SK-N-SH (cell line): Measurements from ENCODE around the gene BRCA1. TPM values are rescaled to one million over a fixed set of nuclear protein-coding genes. Genes with fewer than 3 reads are reported as not detected.

ENCODE experiments used
- CTCF ChIA-PET: fragments of 300-600, 350-600 bp; formaldehyde crosslinking; extraction: SDS; loops from one replicate; lab custom pipeline; 2021; lab: Yijun Ruan, JAX
- POLR2A ChIA-PET: fragments of 350-600 bp; sonication (Branson Sonifier 250); formaldehyde crosslinking; extraction: SDS; loops from one replicate; lab custom pipeline; 2020; ENCODE audit warnings: antibody characterized with exemption, inconsistent platforms; lab: Yijun Ruan, JAX
- DNase-seq: peaks from one replicate; pipeline ENCODE4 v3.0.0; 2012
- H2AFZ ChIP-seq: fragments of 200-600 bp; sonication (generic); 2 replicates; pipeline ENCODE4 v1.8.1; 2016; ENCODE audit warnings: antibody characterized with exemption, mild to moderate bottlenecking, low read depth
- H3F3A ChIP-seq: fragments of 200-600 bp; sonication (generic); replicated peaks from 2 replicates; pipeline ENCODE3; 2016; ENCODE audit warnings: antibody characterized with exemption, mild to moderate bottlenecking; ENCODE audit not compliant: insufficient read depth
- H3K27ac ChIP-seq, 2 experiments: fragments of 200-500 bp in 1 of 2; fragments of 200-600 bp in 1 of 2; sonication (Bioruptor generic) in 1 of 2; sonication (generic), shearing (Covaris generic) in 1 of 2; 2 replicates each; pipeline versions ENCODE4 v1.5.1 to v1.6.1; 2014 to 2016; ENCODE audit warnings: low read depth in 2 of 2, inconsistent platforms in 1 of 2, low read length in 1 of 2, mild to moderate bottlenecking in 1 of 2, mixed read lengths in 1 of 2
- H3K27me3 ChIP-seq: fragments of 200-600 bp; sonication (generic), shearing (Covaris generic); 2 replicates; pipeline ENCODE4 v1.6.1; 2016; ENCODE audit warnings: mixed run types; ENCODE audit not compliant: insufficient read depth
- H3K36me3 ChIP-seq, 2 experiments: fragments of 200-500 bp in 1 of 2; fragments of 200-600 bp in 1 of 2; sonication (Bioruptor generic) in 1 of 2; sonication (generic) in 1 of 2; replicated peaks in 1 of 2; 2 replicates each; pipeline versions ENCODE3 to v1.5.1; 2014 to 2016; ENCODE audit warnings: low read length in 1 of 2, mild to moderate bottlenecking in 1 of 2; ENCODE audit not compliant: insufficient read depth in 2 of 2, control insufficient read depth in 1 of 2
- H3K4me1 ChIP-seq, 2 experiments: fragments of 200-500 bp in 1 of 2; fragments of 200-600 bp in 1 of 2; sonication (Bioruptor generic) in 1 of 2; sonication (generic), shearing (Covaris generic) in 1 of 2; 2 replicates each; pipeline versions ENCODE4 v1.5.1 to v1.6.1; 2014 to 2016; ENCODE audit warnings: low read depth in 1 of 2, low read length in 1 of 2, mixed run types in 1 of 2; ENCODE audit not compliant: insufficient read depth in 2 of 2, control insufficient read depth in 1 of 2
- H3K4me2 ChIP-seq: fragments of 200-600 bp; sonication (generic), shearing (Covaris generic); 2 replicates; pipeline ENCODE4 v1.6.1; 2017; ENCODE audit warnings: mixed run types
- H3K4me3 ChIP-seq, 2 experiments: fragments of 200-500 bp in 1 of 2; fragments of 200-600 bp in 1 of 2; sonication (Bioruptor generic) in 1 of 2; sonication (generic), shearing (Covaris generic) in 1 of 2; 2 replicates each; pipeline versions ENCODE4 v1.5.1 to v1.8.1; 2014 to 2016; ENCODE audit warnings: low read depth in 2 of 2, inconsistent platforms in 1 of 2, low read length in 1 of 2, mild to moderate bottlenecking in 1 of 2, mixed read lengths in 1 of 2, moderate library complexity in 1 of 2
- H3K79me2 ChIP-seq: fragments of 200-600 bp; sonication (generic); 2 replicates; pipeline ENCODE4 v1.8.1; 2017; ENCODE audit warnings: mild to moderate bottlenecking; ENCODE audit not compliant: insufficient read depth
- H3K9ac ChIP-seq: fragments of 200-600 bp; sonication (generic); 2 replicates; pipeline ENCODE4 v1.6.1; 2017; ENCODE audit warnings: mixed run types
- H3K9me2 ChIP-seq: fragments of 200-600 bp; sonication (generic); 2 replicates; pipeline ENCODE4 v1.6.1; 2017; ENCODE audit warnings: mixed run types
- H3K9me3 ChIP-seq: fragments of 200-600 bp; sonication (generic); 2 replicates; pipeline ENCODE4 v1.6.1; 2017; ENCODE audit warnings: mixed run types, mild to moderate bottlenecking, moderate library complexity
- H4K20me1 ChIP-seq: fragments of 200-600 bp; sonication (generic); 2 replicates; pipeline ENCODE4 v1.6.1; 2017; ENCODE audit warnings: mild to moderate bottlenecking, mixed run types; ENCODE audit not compliant: insufficient read depth
- CHD2 ChIP-seq: fragments of 150-350 bp; IDR thresholded peaks from 2 replicates; pipeline ENCODE4 v1.6.1; 2018; ENCODE audit warnings: low read length; ENCODE audit not compliant: partially characterized antibody
- EP300 ChIP-seq, 2 experiments: IDR thresholded peaks; 2 replicates each; pipeline versions ENCODE4 v1.4.0 to v1.6.1; 2012; ENCODE audit warnings: borderline replicate concordance in 1 of 2, low read depth in 1 of 2, low read length in 1 of 2
- FOSL2 ChIP-seq: IDR thresholded peaks from 2 replicates; pipeline ENCODE4 v1.4.0; 2012; ENCODE audit warnings: low read depth, mild to moderate bottlenecking, moderate library complexity, borderline replicate concordance
- GABPA ChIP-seq: IDR thresholded peaks from 2 replicates; pipeline ENCODE4 v1.4.0; 2012; ENCODE audit warnings: low read depth, mild to moderate bottlenecking
- POLR2AphosphoS5 ChIP-seq: IDR thresholded peaks from 2 replicates; pipeline ENCODE4 v1.6.1; 2012; ENCODE audit warnings: low read depth, low read length
- SMC3 ChIP-seq: IDR thresholded peaks from 2 replicates; pipeline ENCODE4 v1.6.1; 2012; ENCODE audit warnings: low read depth, low read length, improper control_type of control experiment
- TCF12 ChIP-seq: IDR thresholded peaks from 2 replicates; pipeline ENCODE4 v1.4.0; 2012
- WGBS: methylation state at CpG from one replicate; pipeline ENCODE4 v1.1.6; 2017; ENCODE audit warnings: low lambda C conversion rate; 5-methylcytosine and 5-hydroxymethylcytosine counted together
- polyA plus RNA-seq, 3 experiments: library from polyadenylated mRNA; depleted of rRNA; stranded (reverse); fragments of >200 nt; gene quantifications; 2 replicates each; pipeline ENCODE4 v1.2.3, GENCODE V29; 2012
- TF ChIP-seq, protein P1 (sequence below): fragments of 200-600 bp; sonication (generic); IDR thresholded peaks from 2 replicates; pipeline ENCODE4 v1.6.1; 2017; ENCODE audit warnings: antibody characterized with exemption, mild to moderate bottlenecking, moderate library complexity

BRCA1 gene
- polyA plus RNA-seq, 1 of the 3 experiments (the other 2 are of a cell fraction) = 11.2 TPM

DNA sequence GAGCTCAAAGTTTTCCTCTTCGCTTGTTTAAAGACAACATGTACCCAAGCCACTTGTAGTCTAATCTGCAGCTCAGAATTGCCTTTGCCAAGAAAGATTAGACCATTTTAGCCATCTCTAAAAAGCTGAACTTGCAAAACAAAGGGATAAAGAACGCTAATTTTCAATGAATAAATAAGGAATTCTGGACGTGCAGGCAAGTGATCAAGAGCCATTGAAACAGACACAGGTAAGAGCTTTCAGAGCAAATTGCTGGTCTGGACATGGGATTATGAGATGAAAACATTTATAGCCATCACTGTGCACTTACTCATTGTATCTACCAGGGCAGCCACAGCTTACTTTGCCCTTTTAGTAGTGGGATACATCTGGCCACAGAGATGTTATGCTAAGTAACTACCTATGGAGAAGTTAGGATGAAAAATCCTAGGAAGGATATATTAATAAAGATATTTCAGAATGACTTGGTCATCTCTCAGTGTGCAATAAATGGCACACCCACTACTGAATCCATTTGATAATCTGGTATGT, 55.7 kb downstream of the BRCA1 start (continued):
- no peak for TF ChIP-seq POLR2AphosphoS5

DNA sequence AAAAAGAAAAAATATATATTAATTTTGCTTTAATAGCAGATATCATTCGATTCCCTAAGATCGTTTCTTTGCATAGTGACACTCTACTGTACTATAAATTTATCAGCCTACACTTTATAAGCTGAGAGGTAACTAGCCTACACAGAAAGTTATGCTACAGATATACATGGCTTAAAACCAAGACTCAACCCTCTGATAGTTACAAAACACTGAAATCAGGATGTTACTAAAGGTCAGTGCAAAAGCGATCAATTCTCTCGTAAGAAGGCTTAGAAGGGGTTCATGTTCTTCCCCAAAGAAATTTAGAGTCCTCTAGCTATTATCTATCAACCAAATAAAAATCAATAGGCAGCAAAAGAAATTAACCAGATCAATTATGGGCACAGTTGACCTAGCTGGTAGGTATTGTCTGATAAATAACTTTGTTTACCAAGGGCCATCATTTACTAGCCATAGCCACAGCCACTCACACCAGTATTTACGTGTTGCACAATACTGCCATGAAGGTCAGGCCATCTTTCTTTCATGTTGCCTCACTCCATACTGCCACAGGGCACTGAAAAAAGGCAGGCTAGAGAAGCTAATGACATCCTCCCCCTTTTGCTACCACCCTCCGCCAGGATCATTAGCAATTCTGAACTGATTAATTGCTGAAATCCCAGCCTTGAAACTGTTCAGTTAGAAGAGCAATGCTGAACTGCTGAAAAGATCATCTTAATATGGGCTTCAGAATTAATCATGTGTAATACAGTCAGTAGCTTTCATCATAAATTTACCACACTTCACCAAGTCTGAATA, 56.4 kb downstream of the BRCA1 start:
- no peak for TF ChIP-seq CHD2
- TF ChIP-seq GABPA = no peak
- TF ChIP-seq EP300 (IDR thresholded peaks at IDR 0.05; ENCODE audit: borderline replicate concordance in 1 of 2, low read depth in 1 of 2, low read length in 1 of 2) = no peak
- TF ChIP-seq, protein P1, sequence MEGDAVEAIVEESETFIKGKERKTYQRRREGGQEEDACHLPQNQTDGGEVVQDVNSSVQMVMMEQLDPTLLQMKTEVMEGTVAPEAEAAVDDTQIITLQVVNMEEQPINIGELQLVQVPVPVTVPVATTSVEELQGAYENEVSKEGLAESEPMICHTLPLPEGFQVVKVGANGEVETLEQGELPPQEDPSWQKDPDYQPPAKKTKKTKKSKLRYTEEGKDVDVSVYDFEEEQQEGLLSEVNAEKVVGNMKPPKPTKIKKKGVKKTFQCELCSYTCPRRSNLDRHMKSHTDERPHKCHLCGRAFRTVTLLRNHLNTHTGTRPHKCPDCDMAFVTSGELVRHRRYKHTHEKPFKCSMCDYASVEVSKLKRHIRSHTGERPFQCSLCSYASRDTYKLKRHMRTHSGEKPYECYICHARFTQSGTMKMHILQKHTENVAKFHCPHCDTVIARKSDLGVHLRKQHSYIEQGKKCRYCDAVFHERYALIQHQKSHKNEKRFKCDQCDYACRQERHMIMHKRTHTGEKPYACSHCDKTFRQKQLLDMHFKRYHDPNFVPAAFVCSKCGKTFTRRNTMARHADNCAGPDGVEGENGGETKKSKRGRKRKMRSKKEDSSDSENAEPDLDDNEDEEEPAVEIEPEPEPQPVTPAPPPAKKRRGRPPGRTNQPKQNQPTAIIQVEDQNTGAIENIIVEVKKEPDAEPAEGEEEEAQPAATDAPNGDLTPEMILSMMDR = no peak
- TF ChIP-seq SMC3 = no peak
- TF ChIP-seq, all 33 proteins: peak for 0
- Histone ChIP-seq H3K4me1 (no peaks in the 10 kb centered on the region), H3K79me2 (no peaks in the 10 kb centered on the region), H3K36me3 (peaks cover under 1 to 8% of the 10 kb centered on the region in 2 experiments), H3K9ac (no peak overlapping the region), H3K9me3 (no peaks in the 10 kb centered on the region), H2AFZ (no peak overlapping the region), H3K27me3 (no peaks in the 10 kb centered on the region), H3K9me2 (no peaks in the 10 kb centered on the region), H3K4me3 (no peak overlapping the region), H4K20me1 (no peaks in the 10 kb centered on the region), H3K27ac (no peak overlapping the region), H3K4me2 (no peak overlapping the region), H3F3A (no peaks in the 10 kb centered on the region)
- ChIA-PET CTCF (interaction anchor here (0.7 to 1.7 kb wide), 3 partner anchors 21 to 46 kb away, joined by 3 to 4 read pairs (median 3); no protein-coding TSS in a partner anchor), POLR2A (no interaction called here)
- no peak for DNase-seq
- 97% methylated on average over 6 of the region's 6 CpGs for WGBS

DNA sequence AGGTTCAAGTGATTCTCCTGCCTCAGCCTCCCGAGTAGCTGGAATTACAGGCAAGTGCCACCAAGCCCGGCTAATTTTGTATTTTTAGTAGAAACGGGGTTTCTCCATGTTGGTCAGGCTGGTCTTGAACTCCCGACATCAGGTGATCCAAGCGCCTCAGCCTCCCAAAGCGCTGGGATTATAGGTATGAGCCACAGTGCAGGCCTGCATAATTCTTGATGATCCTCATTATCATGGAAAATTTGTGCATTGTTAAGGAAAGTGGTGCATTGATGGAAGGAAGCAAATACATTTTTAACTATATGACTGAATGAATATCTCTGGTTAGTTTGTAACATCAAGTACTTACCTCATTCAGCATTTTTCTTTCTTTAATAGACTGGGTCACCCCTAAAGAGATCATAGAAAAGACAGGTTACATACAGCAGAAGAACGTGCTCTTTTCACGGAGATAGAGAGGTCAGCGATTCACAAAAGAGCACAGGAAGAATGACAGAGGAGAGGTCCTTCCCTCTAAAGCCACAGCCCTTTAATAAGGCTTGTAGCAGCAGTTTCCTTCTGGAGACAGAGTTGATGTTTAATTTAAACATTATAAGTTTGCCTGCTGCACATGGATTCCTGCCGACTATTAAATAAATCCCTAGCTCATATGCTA, 62.1 kb downstream of the BRCA1 start:
- TF ChIP-seq FOSL2 = no peak
- TF ChIP-seq TCF12 = no peak
- TF ChIP-seq, all 33 proteins: peak for 0
- H3K27me3 ChIP-seq = no peaks in the 10 kb centered on the region
- no peak overlapping the region for H2AFZ ChIP-seq
- no peaks in the 10 kb centered on the region for H4K20me1 ChIP-seq
- H3K9me3 ChIP-seq = no peaks in the 10 kb centered on the region
- no peaks in the 10 kb centered on the region for H3K4me1 ChIP-seq
- no peak overlapping the region for H3K27ac ChIP-seq
- no peak overlapping the region for H3K4me3 ChIP-seq
- H3K36me3 ChIP-seq = peaks cover 0 to 10% of the 10 kb centered on the region in 2 experiments
- no peak overlapping the region for H3K9ac ChIP-seq
- no peak overlapping the region for H3K4me2 ChIP-seq
- WGBS = 91% methylated on average over 10 of the region's 10 CpGs
- CTCF ChIA-PET = interaction anchor here (1.0 kb wide), 1 partner anchor 19 kb away, joined by 4 read pairs; no protein-coding TSS in a partner anchor
- no peak for DNase-seq
- H3K9me2 ChIP-seq = no peaks in the 10 kb centered on the region
- no peaks in the 10 kb centered on the region for H3F3A ChIP-seq
- POLR2A ChIA-PET = no interaction called here
- H3K79me2 ChIP-seq = no peaks in the 10 kb centered on the region
